Gastroesophageal sphincter (tissue), 4 donors: ENCODE data around the gene PPP1R14C. TPM values are rescaled to one million over a fixed set of nuclear protein-coding genes. Genes with fewer than 3 reads are reported as not detected.

Experiments used
- ATAC-seq: fragments of 150-250 bp; one replicate; pipeline ENCODE4 v1.9.1; 2016; ENCODE audit warnings: mild to moderate bottlenecking, moderate library complexity
- H3K27ac ChIP-seq, 4 donors: fragments of 200-600 bp; sonication (generic) in 3 of 4; 1 replicate in 3 of 4; 2 replicates in 1 of 4; pipeline ENCODE4 v1.5.1; 2016 to 2019
- H3K27me3 ChIP-seq: fragments of 200-600 bp; sonication (generic); one replicate; pipeline ENCODE4 v1.5.1; 2019
- H3K36me3 ChIP-seq, 2 donors: fragments of 200-600 bp; sonication (generic); one replicate each; pipeline ENCODE4 v1.5.1; 2019; ENCODE audit warnings: control low read depth in 1 of 2
- H3K4me1 ChIP-seq, 3 donors: fragments of 200-600 bp; sonication (generic); 1 replicate in 2 of 3; 2 replicates in 1 of 3; pipeline ENCODE4 v1.5.1; 2016 to 2019; ENCODE audit warnings: control low read depth in 2 of 3
- H3K4me3 ChIP-seq, 2 donors: fragments of 200-600 bp; sonication (generic); one replicate each; pipeline ENCODE4 v1.5.1; 2019; ENCODE audit warnings: mild to moderate bottlenecking in 1 of 2, moderate library complexity in 1 of 2
- H3K9me3 ChIP-seq, 3 donors: fragments of 200-600 bp; sonication (generic); one replicate each; pipeline ENCODE4 v1.5.1; 2017 to 2019; ENCODE audit warnings: control low read depth in 2 of 3
- CTCF ChIP-seq, 4 experiments: fragments of 200-600 bp in 2 of 4; fragments of 450-650 bp in 2 of 4; sonication (generic) in 1 of 4; IDR thresholded peaks; one replicate each; pipeline ENCODE4 v1.5.1; 2017 to 2019; ENCODE audit warnings: antibody characterized with exemption in 4 of 4, mild to moderate bottlenecking in 2 of 4, moderate library complexity in 2 of 4
- EP300 ChIP-seq: sonication (generic); formaldehyde crosslinking; IDR thresholded peaks from one replicate; pipeline ENCODE4 v1.6.1; 2017; ENCODE audit warnings: antibody characterized with exemption, mild to moderate bottlenecking
- POLR2A ChIP-seq, 2 donors: fragments of 450-650 bp; IDR thresholded peaks; one replicate each; pipeline ENCODE4 v1.6.1; 2017; ENCODE audit warnings: antibody characterized with exemption in 2 of 2, mild to moderate bottlenecking in 2 of 2, moderate library complexity in 1 of 2
- POLR2AphosphoS5 ChIP-seq: sonication (generic); formaldehyde crosslinking; IDR thresholded peaks from one replicate; pipeline ENCODE4 v1.6.1; 2017; ENCODE audit warnings: antibody characterized with exemption
- WGBS, 2 donors: methylation state at CpG; one replicate each; pipeline ENCODE4 v1.1.5; 2018; ENCODE audit warnings: low coverage in 1 of 2; 5-methylcytosine and 5-hydroxymethylcytosine counted together
- total RNA-seq, 4 donors: library from RNA; depleted of rRNA; stranded (reverse); fragments of >200 nt; gene quantifications; one replicate each; pipeline ENCODE4 v1.1.0, GENCODE V29; 2016

The PPP1R14C gene
- total RNA-seq, 4 donors from 2014 or later = 0.12 to 1.5 TPM; not detected in 2

GRCh38 chr6:150159757-150160156 lies 16.9 kb downstream of the PPP1R14C start:
- no peak for ATAC-seq
- TF ChIP-seq EP300 = no peak
- no peak for TF ChIP-seq POLR2AphosphoS5
- TF ChIP-seq POLR2A (IDR thresholded peaks at IDR 0.05) = no peak
- TF ChIP-seq CTCF (IDR thresholded peaks at IDR 0.05) = no peak
- WGBS, 2 donors = 59 to 70% methylated on average over 4 of the region's 4 CpGs

GRCh38 chr6:150163970-150164369 lies 21.1 kb downstream of the PPP1R14C start:
- H3K27ac ChIP-seq = no peak overlapping the region
- 89% methylated on average over 3 of the region's 3 CpGs; no CpG with 5 or more reads in 1 of the 2 donors for WGBS, 2 donors
- peaks cover 14% of the 10 kb centered on the region for H3K27me3 ChIP-seq
- H3K4me3 ChIP-seq = no peak overlapping the region
- no peaks in the 10 kb centered on the region for H3K9me3 ChIP-seq
- no peak for ATAC-seq
- H3K36me3 ChIP-seq = no peaks in the 10 kb centered on the region
- no peaks in the 10 kb centered on the region for H3K4me1 ChIP-seq
- no peak for TF ChIP-seq POLR2A (IDR thresholded peaks at IDR 0.05)

More at GRCh38 chr6:150159757-150160156, 16.9 kb downstream of the PPP1R14C start:
- H3K9me3 ChIP-seq = no peaks in the 10 kb centered on the region
- H3K36me3 ChIP-seq = no peaks in the 10 kb centered on the region
- H3K27me3 ChIP-seq = peaks cover 20% of the 10 kb centered on the region
- H3K27ac ChIP-seq = no peak overlapping the region
- H3K4me1 ChIP-seq = no peaks in the 10 kb centered on the region
- no peak overlapping the region for H3K4me3 ChIP-seq

GRCh38 chr6:150165020-150165702 lies 22.3 kb downstream of the PPP1R14C start:
- peaks cover 10% of the 10 kb centered on the region for H3K27me3 ChIP-seq
- H3K36me3 ChIP-seq = no peaks in the 10 kb centered on the region
- no peaks in the 10 kb centered on the region for H3K9me3 ChIP-seq
- H3K4me1 ChIP-seq = no peaks in the 10 kb centered on the region
- ATAC-seq = no peak
- TF ChIP-seq CTCF (IDR thresholded peaks at IDR 0.05) (no peak), EP300 (no peak), POLR2AphosphoS5 (no peak)
- H3K4me3 ChIP-seq = no peak overlapping the region
- H3K27ac ChIP-seq = no peak overlapping the region

GRCh38 chr6:150167479-150167873 lies 24.6 kb downstream of the PPP1R14C start:
- TF ChIP-seq CTCF (IDR thresholded peaks at IDR 0.05) (no peak), POLR2AphosphoS5 (no peak), EP300 (no peak), POLR2A (IDR thresholded peaks at IDR 0.05) (no peak)

GRCh38 chr6:150169181-150169580 lies 26.3 kb downstream of the PPP1R14C start:
- Histone ChIP-seq H3K9me3 (no peaks in the 10 kb centered on the region), H3K27me3 (no peaks in the 10 kb centered on the region), H3K4me1 (no peaks in the 10 kb centered on the region), H3K36me3 (no peaks in the 10 kb centered on the region), H3K27ac (no peak overlapping the region), H3K4me3 (no peak overlapping the region)
- ATAC-seq = no peak
- 48 to 50% methylated on average over 2 of the region's 2 CpGs for WGBS, 2 donors
- TF ChIP-seq CTCF (IDR thresholded peaks at IDR 0.05) (no peak), EP300 (no peak), POLR2AphosphoS5 (no peak), POLR2A (IDR thresholded peaks at IDR 0.05) (no peak)

More at GRCh38 chr6:150167479-150167873, 24.6 kb downstream of the PPP1R14C start:
- Histone ChIP-seq H3K4me1 (no peaks in the 10 kb centered on the region), H3K4me3 (no peak overlapping the region), H3K27me3 (peaks cover 3% of the 10 kb centered on the region), H3K27ac (no peak overlapping the region), H3K9me3 (no peaks in the 10 kb centered on the region), H3K36me3 (no peaks in the 10 kb centered on the region)
- 59 to 65% methylated on average over 6 of the region's 6 CpGs for WGBS, 2 donors
- ATAC-seq = no peak
